ENCODE measurements around the gene RSF1. TPM values are rescaled to one million over a fixed set of nuclear protein-coding genes. Genes with fewer than 3 reads are reported as not detected.

RSF1 gene
- total RNA-seq, 2 experiments from 2014 or later = 33.5 to 78.8 TPM

DNA sequence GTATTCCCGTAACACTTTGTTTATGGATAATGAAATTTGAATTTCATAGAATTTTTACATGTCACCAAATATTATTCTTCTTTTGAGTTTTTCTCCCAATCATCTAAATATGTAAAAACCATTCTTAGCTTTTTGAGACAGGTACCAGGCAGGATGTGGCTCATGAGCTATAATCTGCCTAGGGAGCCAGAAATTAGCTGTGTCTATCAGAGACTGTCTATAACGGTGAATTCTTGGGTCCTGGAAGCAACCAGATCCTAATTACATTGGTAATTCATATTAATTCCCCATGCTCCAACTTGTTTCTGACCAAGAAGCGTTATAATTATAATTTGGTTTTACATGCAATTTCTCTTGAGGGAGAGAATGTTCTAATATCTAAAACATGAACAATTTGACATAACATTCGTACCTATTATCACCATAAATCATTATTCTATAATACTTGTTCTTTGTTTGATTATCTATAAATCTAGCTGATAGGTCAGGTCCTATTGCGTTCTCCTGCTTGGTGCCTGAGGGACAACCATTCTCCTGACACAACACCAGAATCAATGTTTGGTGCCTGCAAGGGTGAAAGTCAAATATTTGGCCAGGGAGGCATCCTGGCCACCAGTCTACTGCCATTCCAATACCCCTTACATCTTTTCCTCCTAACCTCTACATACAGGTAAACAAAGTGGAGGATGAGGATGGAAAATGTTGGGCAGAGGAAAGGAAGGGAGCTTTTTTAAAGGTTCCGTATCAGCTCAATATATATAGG is 69.9 kb downstream of the RSF1 start:
- no peaks in the 10 kb centered on the region for H3K79me2 ChIP-seq (ENCODE audit: insufficient read depth, low read depth, low read length)
- no peaks in the 10 kb centered on the region for H4K20me1 ChIP-seq (ENCODE audit: insufficient read depth, low read length)
- no peaks in the 10 kb centered on the region for H3K9me2 ChIP-seq (ENCODE audit: insufficient read depth, low read length)
- ChIA-PET POLR2A (interaction anchor here (0.6 kb wide), 1 partner anchor 246 kb away, joined by 4 read pairs; no protein-coding TSS in a partner anchor), CTCF (ENCODE audit: unreplicated experiment) (no interaction called here)
- no TSS peak for BruUV-seq (replicated peaks)
- no peak overlapping the region for H3K4me2 ChIP-seq (ENCODE audit: low read length)
- H3K27ac ChIP-seq (ENCODE audit: low read depth, low read length, poor library complexity, severe bottlenecking) = no peak overlapping the region
- TF ChIP-seq, protein P1, sequence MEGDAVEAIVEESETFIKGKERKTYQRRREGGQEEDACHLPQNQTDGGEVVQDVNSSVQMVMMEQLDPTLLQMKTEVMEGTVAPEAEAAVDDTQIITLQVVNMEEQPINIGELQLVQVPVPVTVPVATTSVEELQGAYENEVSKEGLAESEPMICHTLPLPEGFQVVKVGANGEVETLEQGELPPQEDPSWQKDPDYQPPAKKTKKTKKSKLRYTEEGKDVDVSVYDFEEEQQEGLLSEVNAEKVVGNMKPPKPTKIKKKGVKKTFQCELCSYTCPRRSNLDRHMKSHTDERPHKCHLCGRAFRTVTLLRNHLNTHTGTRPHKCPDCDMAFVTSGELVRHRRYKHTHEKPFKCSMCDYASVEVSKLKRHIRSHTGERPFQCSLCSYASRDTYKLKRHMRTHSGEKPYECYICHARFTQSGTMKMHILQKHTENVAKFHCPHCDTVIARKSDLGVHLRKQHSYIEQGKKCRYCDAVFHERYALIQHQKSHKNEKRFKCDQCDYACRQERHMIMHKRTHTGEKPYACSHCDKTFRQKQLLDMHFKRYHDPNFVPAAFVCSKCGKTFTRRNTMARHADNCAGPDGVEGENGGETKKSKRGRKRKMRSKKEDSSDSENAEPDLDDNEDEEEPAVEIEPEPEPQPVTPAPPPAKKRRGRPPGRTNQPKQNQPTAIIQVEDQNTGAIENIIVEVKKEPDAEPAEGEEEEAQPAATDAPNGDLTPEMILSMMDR (conservative IDR thresholded peaks at IDR 0.05; ENCODE audit: low read length) = no peak
- TF ChIP-seq EZH2phosphoT487 (IDR thresholded peaks at IDR 0.05; ENCODE audit: borderline replicate concordance, low read depth, low read length) = no peak
- H2AFZ ChIP-seq (ENCODE audit: low read length) = no peak overlapping the region
- DNase-seq (ENCODE audit: low spot score) = no peak
- H3K36me3 ChIP-seq (ENCODE audit: insufficient read depth, low read length) = peaks cover 20% of the 10 kb centered on the region
- intact Hi-C loops (cut with micrococcal nuclease; ENCODE audit: unreplicated experiment) = no loop called here
- H3K9me3 ChIP-seq (ENCODE audit: low read length) = no peaks in the 10 kb centered on the region
- no peaks in the 10 kb centered on the region for H3K4me1 ChIP-seq (ENCODE audit: insufficient read depth, low read length, poor library complexity, severe bottlenecking)
- no peak overlapping the region for H3K4me3 ChIP-seq (ENCODE audit: low read depth, low read length, poor library complexity, severe bottlenecking)

DNA sequence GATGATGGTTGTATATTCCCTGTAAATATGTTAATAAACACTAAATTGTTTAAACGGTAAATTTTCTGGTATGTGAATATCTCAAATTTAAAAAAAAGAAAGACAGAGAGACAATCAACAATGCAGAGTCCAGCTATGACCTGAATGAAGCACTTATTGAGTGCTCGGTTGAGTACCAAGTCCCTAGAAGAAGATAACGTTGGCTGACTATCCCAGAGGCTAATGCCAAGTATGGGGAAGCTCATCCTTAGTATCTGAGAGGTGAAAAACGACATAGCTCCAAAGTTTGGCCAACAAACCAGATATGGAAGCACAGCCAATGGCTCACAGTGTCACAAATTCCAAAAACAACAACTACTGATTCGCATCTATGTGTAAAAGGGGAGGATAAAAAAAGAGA is 71.3 kb downstream of the RSF1 start:
- no peaks in the 10 kb centered on the region for H3K9me3 ChIP-seq (ENCODE audit: low read length)
- H3K4me2 ChIP-seq (ENCODE audit: low read length) = no peak overlapping the region
- ChIA-PET CTCF (ENCODE audit: unreplicated experiment) (no interaction called here), POLR2A (interaction anchor here (1.1 to 2.2 kb wide), 2 partner anchors 10 to 13 kb away, joined by 3 to 6 read pairs; no protein-coding TSS in a partner anchor)
- no peak for TF ChIP-seq EZH2phosphoT487 (IDR thresholded peaks at IDR 0.05; ENCODE audit: borderline replicate concordance, low read depth, low read length)
- TF ChIP-seq, protein P1 (conservative IDR thresholded peaks at IDR 0.05; ENCODE audit: low read length) = no peak
- H3K4me3 ChIP-seq (ENCODE audit: low read depth, low read length, poor library complexity, severe bottlenecking) = no peak overlapping the region
- H4K20me1 ChIP-seq (ENCODE audit: insufficient read depth, low read length) = no peaks in the 10 kb centered on the region
- BruUV-seq (replicated peaks) = no TSS peak
- H3K9me2 ChIP-seq (ENCODE audit: insufficient read depth, low read length) = no peaks in the 10 kb centered on the region
- no peak overlapping the region for H2AFZ ChIP-seq (ENCODE audit: low read length)
- no peaks in the 10 kb centered on the region for H3K4me1 ChIP-seq (ENCODE audit: insufficient read depth, low read length, poor library complexity, severe bottlenecking)
- intact Hi-C loops (cut with micrococcal nuclease; ENCODE audit: unreplicated experiment) = no loop called here
- peaks cover 10% of the 10 kb centered on the region; the same call in 1 of the 2 replicates for H3K36me3 ChIP-seq (ENCODE audit: insufficient read depth, low read length)
- DNase-seq (ENCODE audit: low spot score) = no peak
- no peak overlapping the region for H3K27ac ChIP-seq (ENCODE audit: low read depth, low read length, poor library complexity, severe bottlenecking)
- no peaks in the 10 kb centered on the region for H3K79me2 ChIP-seq (ENCODE audit: insufficient read depth, low read depth, low read length)

DNA sequence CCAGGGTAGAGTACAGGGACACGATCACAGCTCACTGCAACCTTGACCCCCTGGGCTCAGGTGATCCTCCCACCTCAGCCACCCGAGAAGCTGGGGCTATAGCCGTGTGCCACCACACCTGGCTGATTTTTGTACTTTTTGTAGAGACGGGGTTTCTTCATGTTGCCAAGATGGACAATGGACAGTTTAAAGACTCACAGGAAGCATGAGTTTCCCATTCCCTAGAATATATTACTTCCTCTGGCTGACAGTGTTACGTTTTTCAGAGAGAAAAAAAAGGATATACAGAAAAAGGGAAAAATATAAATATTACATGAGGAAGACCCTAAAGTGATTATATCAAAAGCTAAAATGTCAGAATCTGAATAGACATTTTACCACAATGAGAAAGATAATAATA is 72.3 kb downstream of the RSF1 start:
- Histone ChIP-seq H3K79me2 (ENCODE audit: insufficient read depth, low read depth, low read length) (no peaks in the 10 kb centered on the region), H2AFZ (ENCODE audit: low read length) (no peak overlapping the region), H4K20me1 (ENCODE audit: insufficient read depth, low read length) (no peaks in the 10 kb centered on the region), H3K9me2 (ENCODE audit: insufficient read depth, low read length) (no peaks in the 10 kb centered on the region), H3K9me3 (ENCODE audit: low read length) (no peaks in the 10 kb centered on the region), H3K36me3 (ENCODE audit: insufficient read depth, low read length) (peaks cover 4% of the 10 kb centered on the region; the same call in 1 of the 2 replicates), H3K4me1 (ENCODE audit: insufficient read depth, low read length, poor library complexity, severe bottlenecking) (no peaks in the 10 kb centered on the region), H3K27ac (ENCODE audit: low read depth, low read length, poor library complexity, severe bottlenecking) (no peak overlapping the region), H3K4me3 (ENCODE audit: low read depth, low read length, poor library complexity, severe bottlenecking) (no peak overlapping the region), H3K4me2 (ENCODE audit: low read length) (no peak overlapping the region)
- intact Hi-C loops (cut with micrococcal nuclease; ENCODE audit: unreplicated experiment) = no loop called here
- DNase-seq (ENCODE audit: low spot score) = no peak
- CTCF ChIA-PET (ENCODE audit: unreplicated experiment) = no interaction called here
- POLR2A ChIA-PET = interaction anchor here (2.2 kb wide), 1 partner anchor 14 kb away, joined by 6 read pairs; no protein-coding TSS in a partner anchor
- BruUV-seq (replicated peaks) = no TSS peak
- no peak for TF ChIP-seq EZH2phosphoT487 (IDR thresholded peaks at IDR 0.05; ENCODE audit: borderline replicate concordance, low read depth, low read length)
- TF ChIP-seq, protein P1 (conservative IDR thresholded peaks at IDR 0.05; ENCODE audit: low read length) = no peak

All from OCI-LY7 (cell line).